ENCODE measurements around the gene UBR2.

The UBR2 gene

GRCh38 chr6:42624601-42625000 is 60.8 kb downstream of the UBR2 start:
- no peak for TF ChIP-seq CTCF (IDR thresholded peaks at IDR 0.05; ENCODE audit: borderline replicate concordance, insufficient read depth, low read depth, low read length)
- no peak overlapping the region for H3K4me3 ChIP-seq (ENCODE audit: low read depth, low read length)

GRCh38 chr6:42627044-42627443 is 63.2 kb downstream of the UBR2 start:
- no peak for TF ChIP-seq CTCF (IDR thresholded peaks at IDR 0.05; ENCODE audit: borderline replicate concordance, insufficient read depth, low read depth, low read length)
- no peak overlapping the region for H3K4me3 ChIP-seq (ENCODE audit: low read depth, low read length)

GRCh38 chr6:42627674-42628073 is 63.8 kb downstream of the UBR2 start:
- no peak overlapping the region for H3K4me3 ChIP-seq (ENCODE audit: low read depth, low read length)
- no peak for TF ChIP-seq CTCF (IDR thresholded peaks at IDR 0.05; ENCODE audit: borderline replicate concordance, insufficient read depth, low read depth, low read length)

- no peak overlapping the region for H3K4me3 ChIP-seq (ENCODE audit: low read depth, low read length)
- TF ChIP-seq CTCF (IDR thresholded peaks at IDR 0.05; ENCODE audit: borderline replicate concordance, insufficient read depth, low read depth, low read length), result no peak
Measured at GRCh38 chr6:42628604-42629003, 64.8 kb downstream of the UBR2 start.

GRCh38 chr6:42629845-42630244 is 66.0 kb downstream of the UBR2 start:
- TF ChIP-seq CTCF (IDR thresholded peaks at IDR 0.05; ENCODE audit: borderline replicate concordance, insufficient read depth, low read depth, low read length), result no peak
- no peak overlapping the region for H3K4me3 ChIP-seq (ENCODE audit: low read depth, low read length)

- H3K4me3 ChIP-seq (ENCODE audit: low read depth, low read length), result no peak overlapping the region
- TF ChIP-seq CTCF (IDR thresholded peaks at IDR 0.05; ENCODE audit: borderline replicate concordance, insufficient read depth, low read depth, low read length), result no peak
Measured at GRCh38 chr6:42637681-42638080, 73.9 kb downstream of the UBR2 start.

GRCh38 chr6:42642794-42643193 is 79.0 kb downstream of the UBR2 start:
- H3K4me3 ChIP-seq (ENCODE audit: low read depth, low read length), result no peak overlapping the region
- TF ChIP-seq CTCF (IDR thresholded peaks at IDR 0.05; ENCODE audit: borderline replicate concordance, insufficient read depth, low read depth, low read length), result no peak

Measured in GM12875 (cell line).